ENCODE measurements around the gene ALDH4A1. TPM values are rescaled to one million over a fixed set of nuclear protein-coding genes. Genes with fewer than 3 reads are reported as not detected.

ALDH4A1 gene
- total and polyA plus RNA-seq, 9 of the 15 experiments (the other 6 are each of a cell fraction or from before 2014, with no cell fraction given) = 0.27 to 31.4 (median 16.6) TPM

DNA sequence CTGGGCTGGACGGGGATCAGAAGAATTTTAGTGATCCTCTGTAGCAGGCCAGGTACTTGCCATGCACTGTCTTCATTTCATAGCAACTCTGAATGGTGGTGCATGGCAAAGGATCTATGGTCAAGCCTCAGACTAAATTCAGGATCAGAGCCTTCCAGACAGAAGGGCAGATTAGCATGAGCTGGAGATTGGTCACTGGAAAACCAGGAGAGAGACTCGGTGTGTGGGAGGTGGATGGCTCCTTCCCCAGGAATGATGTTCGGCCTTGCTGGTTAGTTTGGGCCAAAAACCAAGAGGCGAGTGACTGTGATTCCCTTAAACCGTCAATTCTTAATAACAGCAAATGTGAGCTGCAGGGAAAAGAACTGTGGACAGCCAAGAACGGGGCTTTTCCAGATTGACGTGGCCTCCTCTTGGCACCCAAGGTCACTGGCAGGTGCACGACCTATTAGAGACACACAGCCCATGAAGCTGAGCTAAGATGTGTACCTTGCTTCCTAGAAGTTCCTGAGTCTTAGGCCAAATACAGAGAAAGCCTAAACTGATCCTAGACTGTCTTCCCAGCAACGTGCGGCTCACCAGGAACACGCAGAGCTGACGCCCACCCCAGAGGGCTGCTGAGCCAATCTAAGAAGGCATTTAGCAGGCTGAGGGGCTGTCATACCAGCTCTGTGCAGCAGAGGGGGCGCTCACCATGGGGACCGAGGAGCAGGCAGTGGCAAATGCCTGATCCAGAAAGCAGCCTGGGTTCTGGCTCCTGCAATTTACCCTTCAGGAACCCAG is 18.5 kb downstream of the ALDH4A1 start (continued):
- TF ChIP-seq ZNF445 (CRISPR knock-in tag; IDR thresholded peaks at IDR 0.05; ENCODE audit: low read depth) (no peak), GTF2E2 (tag; IDR thresholded peaks at IDR 0.05) (no peak), SRSF1 (IDR thresholded peaks at IDR 0.05; ENCODE audit: low read depth, low read length) (no peak), REST (IDR thresholded peaks at IDR 0.05; ENCODE audit: borderline replicate concordance) (peak; percentile 91), REST (CRISPR knock-in tag; IDR thresholded peaks at IDR 0.05; ENCODE audit: low read depth) (no peak), EZH2 (IDR thresholded peaks at IDR 0.05; ENCODE audit: borderline replicate concordance, low read depth, low read length) (no peak), ZNF589 (CRISPR knock-in tag; IDR thresholded peaks at IDR 0.05; ENCODE audit: low read depth) (no peak), TEAD4 (IDR thresholded peaks at IDR 0.05; ENCODE audit: low read length) (0 out of 2 replicates have a peak, but pooled peaks have one; percentile 22), TEAD4 (CRISPR knock-in tag; IDR thresholded peaks at IDR 0.05; ENCODE audit: borderline replicate concordance) (no peak), SMAD4 (CRISPR knock-in tag; conservative IDR thresholded peaks at IDR 0.05) (no peak), ARID2 (IDR thresholded peaks at IDR 0.05) (peak; percentile 62; the same call in 1 of the 2 replicates), ZZZ3 (IDR thresholded peaks at IDR 0.05) (no peak), TEAD2 (tag; IDR thresholded peaks at IDR 0.05) (no peak), SRSF9 (IDR thresholded peaks at IDR 0.05; ENCODE audit: borderline replicate concordance, low read depth, low read length) (no peak), HDGF (IDR thresholded peaks at IDR 0.05) (0 out of 2 replicates have a peak, but pooled peaks have one; percentile 53)
- TF ChIP-seq, protein P1, sequence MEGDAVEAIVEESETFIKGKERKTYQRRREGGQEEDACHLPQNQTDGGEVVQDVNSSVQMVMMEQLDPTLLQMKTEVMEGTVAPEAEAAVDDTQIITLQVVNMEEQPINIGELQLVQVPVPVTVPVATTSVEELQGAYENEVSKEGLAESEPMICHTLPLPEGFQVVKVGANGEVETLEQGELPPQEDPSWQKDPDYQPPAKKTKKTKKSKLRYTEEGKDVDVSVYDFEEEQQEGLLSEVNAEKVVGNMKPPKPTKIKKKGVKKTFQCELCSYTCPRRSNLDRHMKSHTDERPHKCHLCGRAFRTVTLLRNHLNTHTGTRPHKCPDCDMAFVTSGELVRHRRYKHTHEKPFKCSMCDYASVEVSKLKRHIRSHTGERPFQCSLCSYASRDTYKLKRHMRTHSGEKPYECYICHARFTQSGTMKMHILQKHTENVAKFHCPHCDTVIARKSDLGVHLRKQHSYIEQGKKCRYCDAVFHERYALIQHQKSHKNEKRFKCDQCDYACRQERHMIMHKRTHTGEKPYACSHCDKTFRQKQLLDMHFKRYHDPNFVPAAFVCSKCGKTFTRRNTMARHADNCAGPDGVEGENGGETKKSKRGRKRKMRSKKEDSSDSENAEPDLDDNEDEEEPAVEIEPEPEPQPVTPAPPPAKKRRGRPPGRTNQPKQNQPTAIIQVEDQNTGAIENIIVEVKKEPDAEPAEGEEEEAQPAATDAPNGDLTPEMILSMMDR (IDR thresholded peaks at IDR 0.05 in 2 of 3, conservative IDR thresholded peaks at IDR 0.05 in 1 of 3; ENCODE audit: insufficient read depth in 2 of 3, low read depth in 1 of 3, low read length in 3 of 3) = peak; percentile 93 to 98 (median 97)
